Measurements from ENCODE around the gene DNAJC5.

DNA sequence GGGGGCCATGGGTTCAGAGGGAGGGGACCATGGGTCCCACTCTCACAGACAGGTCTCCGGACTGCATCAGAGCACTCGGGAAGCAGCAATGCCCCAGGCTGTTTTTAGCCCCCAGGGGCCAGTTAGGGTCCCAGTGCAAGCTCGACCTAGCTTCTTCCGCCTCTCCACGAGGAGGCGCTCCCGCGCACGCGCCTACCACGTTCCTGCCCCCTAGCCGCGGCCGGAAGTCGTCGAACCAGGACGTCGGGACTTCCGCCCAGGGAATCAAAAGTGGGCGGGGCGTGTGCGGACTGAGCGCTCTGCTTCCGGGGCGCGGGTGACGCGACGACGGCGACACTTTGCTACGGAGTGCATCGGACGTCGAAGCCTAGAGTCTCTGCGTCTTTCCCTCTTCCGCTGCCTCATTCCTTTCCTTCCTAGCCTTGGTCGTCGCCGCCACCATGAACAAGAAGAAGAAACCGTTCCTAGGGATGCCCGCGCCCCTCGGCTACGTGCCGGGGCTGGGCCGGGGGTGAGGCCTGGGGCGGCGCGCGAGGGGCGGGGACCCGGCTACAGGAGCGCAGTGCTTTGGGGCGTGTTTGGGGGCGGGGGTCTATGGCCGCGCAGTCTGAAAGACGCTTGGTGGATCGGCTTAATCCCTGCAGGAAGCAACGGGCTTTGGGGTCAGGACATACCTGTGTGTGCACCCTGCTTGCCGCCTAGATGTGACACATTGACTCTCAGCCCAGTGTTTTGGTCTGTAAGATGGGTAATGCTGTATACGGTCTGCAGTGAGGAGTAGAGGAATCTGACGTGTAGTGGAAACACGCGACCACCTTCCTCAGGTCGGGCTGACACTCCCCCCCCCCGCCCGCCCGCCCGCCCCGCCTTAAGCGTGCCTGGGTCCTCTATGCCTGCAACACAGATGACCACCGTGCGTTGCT is 86.1 kb downstream of the DNAJC5 start, which contains the start of gene PRPF6:
- TF ChIP-seq, protein P1, sequence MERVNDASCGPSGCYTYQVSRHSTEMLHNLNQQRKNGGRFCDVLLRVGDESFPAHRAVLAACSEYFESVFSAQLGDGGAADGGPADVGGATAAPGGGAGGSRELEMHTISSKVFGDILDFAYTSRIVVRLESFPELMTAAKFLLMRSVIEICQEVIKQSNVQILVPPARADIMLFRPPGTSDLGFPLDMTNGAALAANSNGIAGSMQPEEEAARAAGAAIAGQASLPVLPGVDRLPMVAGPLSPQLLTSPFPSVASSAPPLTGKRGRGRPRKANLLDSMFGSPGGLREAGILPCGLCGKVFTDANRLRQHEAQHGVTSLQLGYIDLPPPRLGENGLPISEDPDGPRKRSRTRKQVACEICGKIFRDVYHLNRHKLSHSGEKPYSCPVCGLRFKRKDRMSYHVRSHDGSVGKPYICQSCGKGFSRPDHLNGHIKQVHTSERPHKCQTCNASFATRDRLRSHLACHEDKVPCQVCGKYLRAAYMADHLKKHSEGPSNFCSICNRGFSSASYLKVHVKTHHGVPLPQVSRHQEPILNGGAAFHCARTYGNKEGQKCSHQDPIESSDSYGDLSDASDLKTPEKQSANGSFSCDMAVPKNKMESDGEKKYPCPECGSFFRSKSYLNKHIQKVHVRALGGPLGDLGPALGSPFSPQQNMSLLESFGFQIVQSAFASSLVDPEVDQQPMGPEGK (CRISPR knock-in tag; IDR thresholded peaks at IDR 0.05; ENCODE audit: borderline replicate concordance), result no peak
- TF ChIP-seq, protein P2, sequence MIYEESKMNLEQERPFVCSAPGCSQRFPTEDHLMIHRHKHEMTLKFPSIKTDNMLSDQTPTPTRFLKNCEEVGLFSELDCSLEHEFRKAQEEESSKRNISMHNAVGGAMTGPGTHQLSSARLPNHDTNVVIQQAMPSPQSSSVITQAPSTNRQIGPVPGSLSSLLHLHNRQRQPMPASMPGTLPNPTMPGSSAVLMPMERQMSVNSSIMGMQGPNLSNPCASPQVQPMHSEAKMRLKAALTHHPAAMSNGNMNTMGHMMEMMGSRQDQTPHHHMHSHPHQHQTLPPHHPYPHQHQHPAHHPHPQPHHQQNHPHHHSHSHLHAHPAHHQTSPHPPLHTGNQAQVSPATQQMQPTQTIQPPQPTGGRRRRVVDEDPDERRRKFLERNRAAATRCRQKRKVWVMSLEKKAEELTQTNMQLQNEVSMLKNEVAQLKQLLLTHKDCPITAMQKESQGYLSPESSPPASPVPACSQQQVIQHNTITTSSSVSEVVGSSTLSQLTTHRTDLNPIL (CRISPR knock-in tag; IDR thresholded peaks at IDR 0.05; ENCODE audit: low read depth), result no peak
- TF ChIP-seq, protein P3, sequence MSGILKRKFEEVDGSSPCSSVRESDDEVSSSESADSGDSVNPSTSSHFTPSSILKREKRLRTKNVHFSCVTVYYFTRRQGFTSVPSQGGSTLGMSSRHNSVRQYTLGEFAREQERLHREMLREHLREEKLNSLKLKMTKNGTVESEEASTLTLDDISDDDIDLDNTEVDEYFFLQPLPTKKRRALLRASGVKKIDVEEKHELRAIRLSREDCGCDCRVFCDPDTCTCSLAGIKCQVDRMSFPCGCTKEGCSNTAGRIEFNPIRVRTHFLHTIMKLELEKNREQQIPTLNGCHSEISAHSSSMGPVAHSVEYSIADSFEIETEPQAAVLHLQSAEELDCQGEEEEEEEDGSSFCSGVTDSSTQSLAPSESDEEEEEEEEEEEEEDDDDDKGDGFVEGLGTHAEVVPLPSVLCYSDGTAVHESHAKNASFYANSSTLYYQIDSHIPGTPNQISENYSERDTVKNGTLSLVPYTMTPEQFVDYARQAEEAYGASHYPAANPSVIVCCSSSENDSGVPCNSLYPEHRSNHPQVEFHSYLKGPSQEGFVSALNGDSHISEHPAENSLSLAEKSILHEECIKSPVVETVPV (CRISPR knock-in tag; IDR thresholded peaks at IDR 0.05), result no peak
- TF ChIP-seq RARB (CRISPR knock-in tag; IDR thresholded peaks at IDR 0.05), result no peak
- TF ChIP-seq ZFP3 (CRISPR knock-in tag; IDR thresholded peaks at IDR 0.05), result no peak
- no peak for TF ChIP-seq ISL1 (CRISPR knock-in tag; IDR thresholded peaks at IDR 0.05)

Measured in SK-N-SH treated with all-trans-retinoic acid at 6 μM for 48 hours (cell line).